Thymus (tissue), 11 donors: ENCODE results near the gene LCTL. TPM values are rescaled to one million over a fixed set of nuclear protein-coding genes. Genes with fewer than 3 reads are reported as not detected.

ENCODE experiments used
- DNase-seq, 9 donors: peaks; one replicate each; pipeline ENCODE4 v3.0.0-alpha.2; 2013; ENCODE audit warnings: low spot score in 9 of 9, low read depth in 6 of 9, missing footprints in 1 of 9
- H3K27ac ChIP-seq, 2 donors: one replicate each; pipeline ENCODE4 v1.5.1; 2013; ENCODE audit warnings: control low read depth in 1 of 2, low read depth in 1 of 2, low read length in 1 of 2, mild to moderate bottlenecking in 1 of 2, moderate library complexity in 1 of 2
- H3K27me3 ChIP-seq, 2 donors: one replicate each; pipeline ENCODE4 v1.5.1; 2013; ENCODE audit warnings: low read length in 1 of 2; ENCODE audit not compliant: control insufficient read depth in 2 of 2, insufficient read depth in 1 of 2
- H3K36me3 ChIP-seq, 2 donors: one replicate each; pipeline ENCODE4 v1.5.1; 2013; ENCODE audit warnings: low read length in 1 of 2, mild to moderate bottlenecking in 1 of 2, moderate library complexity in 1 of 2; ENCODE audit not compliant: control insufficient read depth in 2 of 2, insufficient read depth in 2 of 2
- H3K4me1 ChIP-seq, 2 donors: one replicate each; pipeline ENCODE4 v1.5.1; 2013; ENCODE audit warnings: low read length in 2 of 2; ENCODE audit not compliant: control insufficient read depth in 2 of 2, insufficient read depth in 2 of 2
- H3K4me3 ChIP-seq, 2 donors: one replicate each; pipeline ENCODE4 v1.5.1; 2013; ENCODE audit warnings: low read length in 2 of 2, control low read depth in 1 of 2, mild to moderate bottlenecking in 1 of 2
- H3K9me3 ChIP-seq, 2 donors: one replicate each; pipeline ENCODE4 v1.5.1; 2013; ENCODE audit warnings: low read length in 1 of 2, mild to moderate bottlenecking in 1 of 2; ENCODE audit not compliant: control insufficient read depth in 2 of 2, insufficient read depth in 1 of 2
- WGBS: extraction: QIAGEN DNeasy Blood & Tissue Kit; methylation state at CpG from one replicate; pipeline ENCODE4 v1.1.7; 2013; 5-methylcytosine and 5-hydroxymethylcytosine counted together
- polyA plus RNA-seq: library from polyadenylated mRNA; stranded (reverse); fragments of 200-250 nt; gene quantifications from one replicate; pipeline ENCODE4 v1.2.3, GENCODE V29; 2013
- total RNA-seq: library from RNA; stranded (reverse); fragments of 120-200 nt; gene quantifications from one replicate; pipeline ENCODE4 v1.2.4, GENCODE V29; 2013
- donor health status: healthy.

The LCTL gene
- total and polyA plus RNA-seq, 2 donors: 0.07 TPM; not detected in 1

- 98% methylated on average over 4 of the region's 4 CpGs for WGBS
- Histone ChIP-seq H3K27ac (no peak overlapping the region), H3K9me3 (no peaks in the 10 kb centered on the region), H3K36me3 (no peaks in the 10 kb centered on the region), H3K4me3 (no peak overlapping the region), H3K27me3 (no peaks in the 10 kb centered on the region), H3K4me1 (peaks cover 0 to 2% of the 10 kb centered on the region in 2 donors)
- DNase-seq: no peak
Measured at GRCh38 chr15:66563126-66563525, 2.7 kb downstream of the LCTL start.

- no peaks in the 10 kb centered on the region for H3K36me3 ChIP-seq
- no peak overlapping the region for H3K4me3 ChIP-seq
- no peak overlapping the region for H3K27ac ChIP-seq
- no peaks in the 10 kb centered on the region for H3K27me3 ChIP-seq
- 97% methylated on average over 18 of the region's 18 CpGs for WGBS
- no peaks in the 10 kb centered on the region for H3K9me3 ChIP-seq
- H3K4me1 ChIP-seq: no peaks in the 10 kb centered on the region
- no peak for DNase-seq
Measured at GRCh38 chr15:66560856-66561525, 4.8 kb downstream of the LCTL start.

- Histone ChIP-seq H3K27ac (no peak overlapping the region), H3K36me3 (no peaks in the 10 kb centered on the region), H3K4me3 (no peak overlapping the region), H3K27me3 (no peaks in the 10 kb centered on the region), H3K9me3 (no peaks in the 10 kb centered on the region), H3K4me1 (no peaks in the 10 kb centered on the region)
- 96% methylated on average over 6 of the region's 6 CpGs for WGBS
- DNase-seq: no peak
Measured at GRCh38 chr15:66558271-66558670, 7.5 kb downstream of the LCTL start.

- H3K36me3 ChIP-seq: no peaks in the 10 kb centered on the region
- no peak overlapping the region for H3K4me3 ChIP-seq
- H3K4me1 ChIP-seq: no peaks in the 10 kb centered on the region
- H3K27ac ChIP-seq: no peak overlapping the region
- H3K27me3 ChIP-seq: no peaks in the 10 kb centered on the region
- H3K9me3 ChIP-seq: no peaks in the 10 kb centered on the region
- DNase-seq: no peak
Measured at GRCh38 chr15:66555685-66556084, 10.1 kb downstream of the LCTL start.

GRCh38 chr15:66545255-66545654, 20.5 kb downstream of the LCTL start:
- 98% methylated on average over 1 of the region's 1 CpG for WGBS
- Histone ChIP-seq H3K4me1 (no peaks in the 10 kb centered on the region), H3K36me3 (peaks cover 2 to 8% of the 10 kb centered on the region in 2 donors), H3K27me3 (no peaks in the 10 kb centered on the region), H3K9me3 (no peaks in the 10 kb centered on the region), H3K27ac (no peak overlapping the region), H3K4me3 (no peak overlapping the region)
- no peak for DNase-seq

- Histone ChIP-seq H3K36me3 (peaks cover 13 to 16% of the 10 kb centered on the region in 2 donors), H3K4me1 (no peaks in the 10 kb centered on the region), H3K27ac (no peak overlapping the region), H3K4me3 (no peak overlapping the region), H3K27me3 (no peaks in the 10 kb centered on the region), H3K9me3 (no peaks in the 10 kb centered on the region)
- 98% methylated on average over 4 of the region's 4 CpGs for WGBS
- DNase-seq: no peak
Measured at GRCh38 chr15:66542896-66543295, 22.9 kb downstream of the LCTL start.

GRCh38 chr15:66535056-66535455, 30.7 kb downstream of the LCTL start:
- Histone ChIP-seq H3K27ac (no peak overlapping the region), H3K9me3 (no peaks in the 10 kb centered on the region), H3K27me3 (no peaks in the 10 kb centered on the region), H3K4me1 (no peaks in the 10 kb centered on the region), H3K4me3 (no peak overlapping the region), H3K36me3 (peaks cover 20 to 34% of the 10 kb centered on the region in 2 donors)
- WGBS: 91% methylated on average over 9 of the region's 9 CpGs
- DNase-seq: no peak

GRCh38 chr15:66524838-66525237, 41.0 kb downstream of the LCTL start:
- Histone ChIP-seq H3K36me3 (peaks cover 14 to 49% of the 10 kb centered on the region in 2 donors), H3K9me3 (no peaks in the 10 kb centered on the region), H3K27ac (no peak overlapping the region), H3K4me1 (no peaks in the 10 kb centered on the region), H3K4me3 (no peak overlapping the region), H3K27me3 (no peaks in the 10 kb centered on the region)
- 96% methylated on average over 4 of the region's 4 CpGs for WGBS
- DNase-seq: no peak

- no peak overlapping the region for H3K27ac ChIP-seq
- peaks cover 16 to 46% of the 10 kb centered on the region in 2 donors for H3K36me3 ChIP-seq
- DNase-seq: no peak
- H3K27me3 ChIP-seq: no peaks in the 10 kb centered on the region
- no peaks in the 10 kb centered on the region for H3K9me3 ChIP-seq
- H3K4me1 ChIP-seq: no peaks in the 10 kb centered on the region
- 98% methylated on average over 3 of the region's 3 CpGs for whole genome bisulfite sequencing
- no peak overlapping the region for H3K4me3 ChIP-seq
Measured at GRCh38 chr15:66523926-66524325, 41.9 kb downstream of the LCTL start.
